Peyer's patch (tissue), 4 donors: Measurements from ENCODE around the gene SPOCK3. TPM values are rescaled to one million over a fixed set of nuclear protein-coding genes. Genes with fewer than 3 reads are reported as not detected.

Experiments used
- DNase-seq, 3 donors: peaks; one replicate each; pipeline ENCODE4 v3.0.0-alpha.2; 2017 to 2019
- H3K27ac ChIP-seq, 4 donors: fragments of 200-600 bp; sonication (generic); one replicate each; pipeline ENCODE4 v1.5.1; 2016 to 2019
- H3K27me3 ChIP-seq, 2 donors: fragments of 200-600 bp; sonication (generic); one replicate each; pipeline ENCODE4 v1.5.1; 2019
- H3K36me3 ChIP-seq, 3 donors: fragments of 200-600 bp; sonication (generic); one replicate each; pipeline ENCODE4 v1.5.1; 2016 to 2019
- H3K4me1 ChIP-seq, 4 donors: fragments of 200-600 bp; sonication (generic); one replicate each; pipeline ENCODE4 v1.5.1; 2016 to 2019
- H3K4me3 ChIP-seq, 4 donors: fragments of 200-600 bp; sonication (generic); 1 replicate in 3 of 4; 2 replicates in 1 of 4; pipeline ENCODE4 v1.5.1; 2016 to 2019; ENCODE audit warnings: mild to moderate bottlenecking in 1 of 4
- H3K9me3 ChIP-seq, 4 donors: fragments of 200-600 bp; sonication (generic); one replicate each; pipeline ENCODE4 v1.5.1; 2016 to 2019; ENCODE audit warnings: mild to moderate bottlenecking in 1 of 4
- CTCF ChIP-seq, 6 experiments: fragments of 450-650 bp in 4 of 6; fragments of 200-600 bp in 2 of 6; sonication (generic) in 1 of 6; IDR thresholded peaks; one replicate each; pipeline ENCODE4 v1.5.1; 2017 to 2019; ENCODE audit warnings: antibody characterized with exemption in 6 of 6, mild to moderate bottlenecking in 3 of 6, moderate library complexity in 1 of 6
- POLR2A ChIP-seq, 2 donors: fragments of 450-650 bp; IDR thresholded peaks; one replicate each; pipeline ENCODE4 v1.5.1; 2017; ENCODE audit warnings: antibody characterized with exemption in 2 of 2, mild to moderate bottlenecking in 2 of 2, moderate library complexity in 2 of 2
- total RNA-seq, 4 donors: library from RNA; depleted of rRNA; stranded (reverse); fragments of >200 nt; gene quantifications; one replicate each; pipeline ENCODE4 v1.1.0, GENCODE V29; 2016

Gene SPOCK3
- total RNA-seq, 4 donors from 2014 or later, result 1.7 TPM; not detected in 3

- no peaks in the 10 kb centered on the region for H3K9me3 ChIP-seq
- no peak overlapping the region for H3K27ac ChIP-seq
- no peak for DNase-seq
- no peaks in the 10 kb centered on the region for H3K36me3 ChIP-seq
- H3K27me3 ChIP-seq, result no peaks in the 10 kb centered on the region
- H3K4me3 ChIP-seq, result no peak overlapping the region
- no peak for TF ChIP-seq CTCF (IDR thresholded peaks at IDR 0.05)
- TF ChIP-seq POLR2A (IDR thresholded peaks at IDR 0.05), result no peak
- H3K4me1 ChIP-seq, result no peaks in the 10 kb centered on the region
Observed at GRCh38 chr4:167032871-167033270, 201.4 kb downstream of the SPOCK3 start.

GRCh38 chr4:167031534-167032156, 202.6 kb downstream of the SPOCK3 start:
- no peak for DNase-seq
- Histone ChIP-seq H3K9me3 (no peaks in the 10 kb centered on the region), H3K27me3 (no peaks in the 10 kb centered on the region), H3K4me1 (no peaks in the 10 kb centered on the region), H3K27ac (no peak overlapping the region), H3K36me3 (no peaks in the 10 kb centered on the region), H3K4me3 (no peak overlapping the region)
- no peak for TF ChIP-seq POLR2A (IDR thresholded peaks at IDR 0.05)
- TF ChIP-seq CTCF (IDR thresholded peaks at IDR 0.05), result no peak

GRCh38 chr4:167028976-167029375, 205.3 kb downstream of the SPOCK3 start:
- no peak for TF ChIP-seq POLR2A (IDR thresholded peaks at IDR 0.05)
- no peak for TF ChIP-seq CTCF (IDR thresholded peaks at IDR 0.05)
- Histone ChIP-seq H3K9me3 (no peaks in the 10 kb centered on the region), H3K27ac (no peak overlapping the region), H3K4me1 (no peaks in the 10 kb centered on the region), H3K36me3 (no peaks in the 10 kb centered on the region), H3K4me3 (no peak overlapping the region), H3K27me3 (no peaks in the 10 kb centered on the region)
- no peak for DNase-seq

- H3K9me3 ChIP-seq, result no peaks in the 10 kb centered on the region
- no peak for DNase-seq
- H3K27ac ChIP-seq, result no peak overlapping the region
- no peak overlapping the region for H3K4me3 ChIP-seq
- TF ChIP-seq CTCF (IDR thresholded peaks at IDR 0.05), result no peak
- TF ChIP-seq POLR2A (IDR thresholded peaks at IDR 0.05), result no peak
- no peaks in the 10 kb centered on the region for H3K36me3 ChIP-seq
- no peaks in the 10 kb centered on the region for H3K4me1 ChIP-seq
- no peaks in the 10 kb centered on the region for H3K27me3 ChIP-seq
Observed at GRCh38 chr4:167025670-167026069, 208.6 kb downstream of the SPOCK3 start.

- H3K27ac ChIP-seq, result no peak overlapping the region
- H3K9me3 ChIP-seq, result no peaks in the 10 kb centered on the region
- no peak for DNase-seq
- no peaks in the 10 kb centered on the region for H3K27me3 ChIP-seq
- H3K4me3 ChIP-seq, result no peak overlapping the region
- no peaks in the 10 kb centered on the region for H3K36me3 ChIP-seq
- TF ChIP-seq CTCF (IDR thresholded peaks at IDR 0.05) (no peak), POLR2A (IDR thresholded peaks at IDR 0.05) (no peak)
- no peaks in the 10 kb centered on the region for H3K4me1 ChIP-seq
Observed at GRCh38 chr4:167023364-167023925, 210.8 kb downstream of the SPOCK3 start.
